HG02970 (cell line): ENCODE results near the gene C1QTNF9.
"Not testable (repeated sequence)": the region's sequence is repeated elsewhere in the genome, so short reads cannot be mapped to it uniquely, and the experiment has no call there.

Source experiments
- ATAC-seq: cut with Tn5 transposase; IDR thresholded peaks from one replicate; pipeline ENCODE4 v1.9.1; 2021; ENCODE audit warnings: mild to moderate bottlenecking, moderate library complexity, moderate number of reproducible peaks; ENCODE audit not compliant: unreplicated experiment, low FRiP score

C1QTNF9 gene

DNA sequence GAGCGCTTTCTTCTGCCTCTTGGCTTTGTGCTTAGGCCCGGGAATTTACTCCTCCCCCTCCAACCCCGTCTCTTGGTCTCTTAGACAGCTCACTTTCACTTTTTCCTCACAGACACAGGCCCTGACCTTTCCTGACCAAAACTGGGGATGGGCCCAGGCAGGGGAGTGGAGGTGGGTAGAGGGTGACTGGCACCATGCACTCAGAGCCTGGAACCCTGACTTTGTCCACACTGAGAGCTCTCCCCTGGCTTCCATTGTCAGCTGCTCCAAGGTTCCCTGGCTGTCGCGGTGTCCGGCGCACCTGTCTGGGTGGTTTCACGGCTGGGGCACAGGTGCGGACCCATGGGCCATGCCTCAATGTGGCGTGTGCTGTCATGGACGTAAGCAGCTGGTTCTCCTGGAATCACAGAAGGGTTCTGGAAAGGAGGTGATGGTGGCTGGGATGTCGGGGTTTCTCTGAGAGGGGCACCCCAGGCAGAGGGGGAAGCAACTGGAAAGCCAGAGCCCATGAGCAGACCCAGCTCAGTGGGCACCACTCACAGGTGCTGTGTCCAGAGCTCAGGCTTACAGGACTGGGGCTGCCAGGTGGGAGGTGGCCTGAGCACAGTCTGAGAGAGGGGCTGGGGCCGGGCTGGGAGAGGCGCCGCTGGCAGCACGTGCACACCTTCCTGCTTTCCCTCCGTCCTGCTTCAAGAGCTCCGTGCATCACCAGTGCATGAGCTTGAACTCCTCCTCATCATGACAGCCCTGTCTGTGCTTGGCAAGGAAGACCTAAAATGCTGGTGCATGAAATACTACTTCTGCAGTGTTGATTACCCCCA, 28.0 kb upstream of the C1QTNF9 start:
- no peak for ATAC-seq

GRCh38 chr13:24282256-24282655, 27.1 kb upstream of the C1QTNF9 start:
- ATAC-seq, result no peak

DNA sequence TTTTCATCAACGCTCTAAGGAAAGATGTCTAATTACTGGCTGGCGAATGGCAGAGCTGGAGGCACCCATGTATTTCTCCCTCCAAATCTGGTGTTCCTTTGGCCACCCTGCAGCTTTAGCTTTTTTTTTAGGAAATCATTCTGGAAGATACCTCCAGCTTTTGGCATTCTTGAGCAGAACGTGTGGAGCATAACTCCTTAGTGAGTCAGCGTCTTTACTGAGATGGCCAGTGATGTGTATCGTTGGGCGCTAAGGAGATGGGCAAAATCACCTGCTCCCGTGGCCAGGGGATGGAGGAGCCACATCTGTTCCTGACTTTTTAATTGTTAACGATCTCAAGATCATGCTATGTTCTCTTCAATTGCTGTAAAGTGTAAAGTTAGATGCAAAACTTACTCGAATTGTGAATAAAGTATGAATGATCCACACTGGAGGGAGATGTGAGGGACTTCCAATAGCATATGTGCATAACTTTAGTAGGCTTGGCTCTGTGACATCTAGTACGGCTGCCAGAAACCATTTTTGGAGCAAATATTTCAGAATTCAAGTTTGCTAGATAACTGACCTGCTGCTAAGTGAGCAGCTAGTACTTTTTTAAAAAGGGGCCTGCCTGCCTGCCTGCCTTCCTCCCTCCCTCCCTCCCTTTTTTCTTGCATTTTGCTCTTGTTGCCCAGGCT, 24.4 kb upstream of the C1QTNF9 start:
- ATAC-seq, result no peak

GRCh38 chr13:24286624-24287023, 22.8 kb upstream of the C1QTNF9 start:
- no peak for ATAC-seq

GRCh38 chr13:24287748-24288287, 21.6 kb upstream of the C1QTNF9 start:
- ATAC-seq, result no peak

DNA sequence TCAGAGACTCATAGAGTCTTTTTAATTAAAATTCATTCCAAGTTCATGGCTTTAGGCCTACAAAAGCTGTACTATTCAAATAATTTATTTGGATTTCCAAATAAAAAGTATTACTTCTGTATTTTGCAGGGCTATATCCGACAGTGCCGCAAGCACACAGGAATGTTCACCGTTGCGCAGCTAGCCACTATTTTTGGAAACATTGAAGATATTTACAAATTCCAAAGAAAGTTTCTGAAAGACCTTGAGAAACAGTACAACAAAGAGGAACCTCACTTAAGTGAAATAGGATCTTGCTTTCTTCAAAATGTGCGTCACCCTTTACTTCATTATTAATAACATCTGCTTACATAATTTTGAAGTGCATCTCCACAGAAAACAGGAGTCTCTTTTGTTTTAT, 20.5 kb upstream of the C1QTNF9 start:
- no peak for ATAC-seq

- ATAC-seq, result no peak
Observed at GRCh38 chr13:24290280-24290932, 19.0 kb upstream of the C1QTNF9 start.

- ATAC-seq, result no peak
Observed at GRCh38 chr13:24292481-24292880, 16.9 kb upstream of the C1QTNF9 start.

DNA sequence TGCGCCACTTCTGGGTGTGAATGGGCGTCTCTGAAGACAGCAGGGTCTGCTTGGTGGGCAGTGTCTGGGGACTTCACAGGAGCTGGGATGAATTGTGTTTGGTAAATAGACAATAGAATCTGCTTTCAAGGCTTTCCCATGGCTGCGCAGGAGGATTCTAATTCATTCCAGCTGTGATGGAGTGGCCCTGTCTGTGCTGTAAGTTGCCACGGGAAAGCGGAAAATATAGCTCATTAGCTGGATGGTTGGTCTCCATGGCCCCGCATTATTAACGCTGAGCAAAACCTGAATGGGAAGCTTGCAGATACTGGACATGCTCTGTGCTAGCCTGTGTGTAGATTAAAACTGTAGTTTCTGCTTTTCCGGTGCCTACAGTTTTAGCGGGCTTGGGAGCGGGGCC, 15.6 kb upstream of the C1QTNF9 start:
- ATAC-seq, result no peak

GRCh38 chr13:24299488-24300114, 9.8 kb upstream of the C1QTNF9 start:
- ATAC-seq, result no peak

DNA sequence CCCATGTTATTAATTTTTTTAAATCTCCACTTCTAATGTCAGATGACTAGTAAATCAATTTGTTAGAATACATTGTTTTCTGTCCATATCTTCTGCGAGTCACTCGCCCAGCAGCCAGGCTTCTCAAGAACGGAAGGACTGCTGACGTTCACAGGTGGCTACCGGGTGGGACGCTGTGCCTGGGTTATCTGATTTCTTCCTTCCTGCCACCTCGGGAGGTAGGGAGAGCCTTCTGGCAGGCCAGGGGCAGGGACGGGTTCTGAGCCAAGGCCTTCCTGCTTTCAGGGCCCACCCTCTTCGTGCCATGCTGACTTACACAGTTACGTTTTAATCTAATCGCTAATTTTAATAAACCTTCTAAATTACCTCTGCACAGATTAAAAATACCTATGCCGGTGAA, 7.9 kb upstream of the C1QTNF9 start:
- ATAC-seq, result no peak

GRCh38 chr13:24301911-24302310, 7.5 kb upstream of the C1QTNF9 start:
- ATAC-seq, result no peak

DNA sequence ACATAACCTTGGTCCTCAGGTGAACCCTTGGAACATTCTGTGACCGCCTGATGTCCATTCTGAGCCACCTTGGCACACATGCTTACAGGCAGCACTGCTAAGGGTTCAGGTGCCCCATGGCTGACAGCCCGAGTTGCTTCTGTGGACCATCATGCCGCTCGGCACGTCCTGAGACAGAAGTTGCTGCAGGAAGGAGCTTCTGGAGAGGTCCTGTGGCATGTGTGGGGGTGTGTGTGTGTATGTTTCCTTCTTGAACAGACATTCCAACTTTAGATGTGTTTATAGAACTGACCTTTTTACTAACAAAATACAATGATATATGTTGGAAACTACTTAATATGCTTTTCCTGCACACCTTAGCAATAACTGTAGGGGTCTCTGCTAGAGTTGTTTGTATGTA, 4.8 kb upstream of the C1QTNF9 start:
- no peak for ATAC-seq

DNA sequence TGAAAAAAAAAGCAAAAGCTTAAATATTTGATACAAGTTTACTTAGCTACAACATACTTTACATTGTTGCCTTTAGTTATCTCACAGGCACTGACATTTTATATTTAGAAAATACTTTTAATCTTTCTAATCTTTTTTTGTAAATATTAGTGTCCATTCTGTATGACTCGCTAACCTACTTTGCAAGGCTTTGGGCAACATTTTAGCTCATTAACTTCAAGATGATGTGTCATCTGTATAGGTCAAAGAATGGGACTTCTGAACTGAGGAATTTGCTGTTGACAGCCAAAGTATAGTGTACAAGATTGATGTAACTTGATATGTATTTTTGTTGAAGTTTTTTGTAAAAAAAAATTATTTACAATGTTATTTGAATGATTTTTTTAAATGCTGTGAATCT, 2.7 kb upstream of the C1QTNF9 start:
- ATAC-seq, result no peak

GRCh38 chr13:24307211-24308067, 1.9 kb upstream of the C1QTNF9 start:
- no peak for ATAC-seq

- ATAC-seq, result no peak
Observed at GRCh38 chr13:24308068-24308445, 1.3 kb upstream of the C1QTNF9 start.

- ATAC-seq, result no peak
Observed at GRCh38 chr13:24308488-24309020, 826 bp upstream of the C1QTNF9 start.

GRCh38 chr13:24313439-24313838, 4.1 kb downstream of the C1QTNF9 start:
- ATAC-seq, result no peak

DNA sequence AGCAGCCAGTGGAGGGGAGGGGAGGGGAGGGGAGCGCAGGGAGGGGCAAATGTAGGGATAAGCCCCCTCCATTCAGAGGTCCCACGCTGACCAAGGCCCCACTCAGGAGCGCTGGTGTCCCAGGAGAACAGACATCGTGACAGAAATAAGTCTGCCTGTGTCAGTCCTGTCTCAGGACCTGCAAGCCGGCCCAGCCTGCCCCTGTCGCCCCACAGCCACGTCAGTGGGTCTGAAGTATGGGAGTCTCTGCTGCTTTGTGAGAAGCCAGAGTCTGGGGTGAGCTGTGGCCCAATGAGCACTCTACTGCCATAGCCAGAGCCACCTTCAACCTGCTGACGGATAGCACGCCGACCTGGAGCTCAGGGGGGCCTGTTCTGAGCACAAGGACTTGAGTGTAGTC, 8.5 kb downstream of the C1QTNF9 start:
- ATAC-seq, result not testable (repeated sequence)

GRCh38 chr13:24318878-24319277, 9.5 kb downstream of the C1QTNF9 start:
- ATAC-seq, result not testable (repeated sequence)
